K562 (cell line): Measurements from ENCODE around the gene LMX1B. TPM values are rescaled to one million over a fixed set of nuclear protein-coding genes. Genes with fewer than 3 reads are reported as not detected.

ENCODE experiments used
- ATAC-seq: fragments of 200-7000 bp; cut with Tn5 transposase; 3 replicates; pipeline ENCODE4 v1.9.1; 2020; ENCODE audit warnings: moderate library complexity
- BruUV-seq: library from RNA; stranded (reverse); fragments of 400-500 nt; replicated peaks from 2 replicates; lab custom pipeline; 2021; lab: Mats Ljungman, UMichigan
- CTCF ChIA-PET: fragments of 300-600 bp; formaldehyde crosslinking; extraction: SDS; loops from one replicate; lab custom pipeline; 2021; ENCODE audit warnings: low intra/inter-chr PET ratio; lab: Yijun Ruan, JAX
- POLR2A ChIA-PET: fragments of 300-600, 350-650 bp; sonication (Branson Sonifier 250); formaldehyde crosslinking; extraction: SDS; loops from one replicate; lab custom pipeline; 2021; ENCODE audit warnings: antibody characterized with exemption, inconsistent platforms; lab: Yijun Ruan, JAX
- DNase-seq, 4 experiments: peaks; one replicate each; pipeline versions ENCODE4 v3.0.0 to v3.0.0-alpha.2; 2011 to 2018; ENCODE audit warnings: low spot score in 3 of 4, mixed read lengths in 3 of 4; ENCODE audit errors: extremely low read depth in 1 of 4
- FAIRE-seq: peaks from 2 replicates; lab custom pipeline; 2011; peaks lifted over from hg19 to GRCh38; lab: Jason Lieb, UNC
- H2AFZ ChIP-seq: 2 replicates; pipeline ENCODE4 v1.6.0; 2011; ENCODE audit warnings: low read depth, low read length, control low read depth, inconsistent platforms
- H3K27ac ChIP-seq: fragments of 200-600 bp; 3 replicates; pipeline ENCODE4 v1.8.0; 2011; ENCODE audit warnings: low read depth, mild to moderate bottlenecking, control low read depth, inconsistent platforms, low read length, moderate library complexity, mixed read lengths; ENCODE audit errors: extremely low read depth
- H3K27me3 ChIP-seq, 2 experiments: fragments of 300-600 bp in 1 of 2; 2 replicates in 1 of 2; 3 replicates in 1 of 2; pipeline versions ENCODE4 v1.6.0 to v1.8.0; 2011; ENCODE audit warnings: inconsistent platforms in 2 of 2, low read length in 2 of 2, mild to moderate bottlenecking in 1 of 2, mixed read lengths in 1 of 2, moderate library complexity in 1 of 2; ENCODE audit not compliant: control insufficient read depth in 2 of 2, insufficient read depth in 2 of 2
- H3K36me3 ChIP-seq: fragments of 300-600 bp; 3 replicates; pipeline ENCODE4 v1.8.0; 2011; ENCODE audit warnings: mild to moderate bottlenecking, low read length, inconsistent platforms; ENCODE audit not compliant: control insufficient read depth, insufficient read depth
- H3K4me1 ChIP-seq, 2 experiments: fragments of 200-600 bp in 1 of 2; replicated peaks in 1 of 2; 2 replicates in 1 of 2; 3 replicates in 1 of 2; pipeline versions ENCODE4 v1.5.1 to v1.8.0; 2011; ENCODE audit warnings: inconsistent platforms in 2 of 2, low read length in 2 of 2, mild to moderate bottlenecking in 1 of 2, mixed read lengths in 1 of 2, moderate library complexity in 1 of 2; ENCODE audit not compliant: control insufficient read depth in 2 of 2, insufficient read depth in 2 of 2
- H3K4me2 ChIP-seq: 2 replicates; pipeline ENCODE4 v1.6.1; 2011; ENCODE audit warnings: low read length, control low read depth, inconsistent platforms, mixed read lengths; ENCODE audit not compliant: insufficient read depth
- H3K4me3 ChIP-seq: fragments of 200-600 bp; sonication (generic), shearing (Covaris generic); 2 replicates; pipeline ENCODE4 v1.5.1; 2016; ENCODE audit warnings: control low read depth, inconsistent platforms
- H3K79me2 ChIP-seq: fragments of 200-600 bp; 3 replicates; pipeline ENCODE4 v1.8.0; 2011; ENCODE audit warnings: low read length, inconsistent platforms; ENCODE audit not compliant: control insufficient read depth, insufficient read depth
- H3K9ac ChIP-seq, 2 experiments: 2 replicates each; pipeline versions ENCODE4 v1.6.0 to v1.6.1; 2011; ENCODE audit warnings: low read depth in 2 of 2, low read length in 2 of 2, control low read depth in 1 of 2, inconsistent platforms in 1 of 2, mild to moderate bottlenecking in 1 of 2, mixed read lengths in 1 of 2; ENCODE audit not compliant: insufficient read depth in 1 of 2
- H3K9me1 ChIP-seq: one replicate; pipeline ENCODE4 v1.6.0; 2011; ENCODE audit warnings: inconsistent platforms, mild to moderate bottlenecking, low read length, moderate library complexity; ENCODE audit not compliant: control insufficient read depth, insufficient read depth
- H3K9me3 ChIP-seq: replicated peaks from 2 replicates; pipeline ENCODE4 v1.5.1; 2011; ENCODE audit warnings: low read depth, low read length, inconsistent platforms; ENCODE audit not compliant: control insufficient read depth, insufficient read depth
- H4K20me1 ChIP-seq: replicated peaks from 2 replicates; pipeline ENCODE4 v1.6.1; 2011; ENCODE audit warnings: low read length, inconsistent platforms, mixed read lengths; ENCODE audit not compliant: control insufficient read depth, insufficient read depth
- ARID1B ChIP-seq: fragments of 450-650 bp; IDR thresholded peaks from 2 replicates; pipeline ENCODE4 v1.6.1; 2016; ENCODE audit warnings: antibody characterized with exemption, mild to moderate bottlenecking, inconsistent platforms
- DMBX1 ChIP-seq: fragments of 250-450 bp; sonication (Bioruptor Pico); IDR thresholded peaks from 2 replicates; pipeline ENCODE4 v1.8.0; 2022; ENCODE audit warnings: inconsistent platforms, mild to moderate bottlenecking, moderate library complexity, borderline replicate concordance
- PHTF2 ChIP-seq: fragments of 250-450 bp; sonication (Bioruptor Pico); IDR thresholded peaks from 2 replicates; pipeline ENCODE4 v1.5.0; 2021; ENCODE audit warnings: mild to moderate bottlenecking
- ZNF398 ChIP-seq: fragments of 250-450 bp; sonication (Bioruptor Pico); IDR thresholded peaks from 2 replicates; pipeline ENCODE4 v1.8.0; 2021; ENCODE audit warnings: moderate library complexity, mild to moderate bottlenecking, inconsistent platforms
- WGBS: fragments of 100-300 bp; shearing (Covaris generic); methylation state at CpG from one replicate; pipeline ENCODE4 v1.1.6; 2016; ENCODE audit warnings: low coverage, mixed read lengths; ENCODE audit not compliant: insufficient coverage; ENCODE audit errors: missing lambda C conversion rate; 5-methylcytosine and 5-hydroxymethylcytosine counted together
- in situ Hi-C: fragments of 300-500 bp; cut with MboI; formaldehyde crosslinking; loops from 4 replicates; pipeline ENCODE4 v1.15.0; 2018; ENCODE audit warnings: inconsistent platforms, mixed read lengths
- intact Hi-C: fragments of 100-400 bp; cut with micrococcal nuclease; formaldehyde crosslinking; loops from 2 replicates; pipeline ENCODE4 v1.14.2; 2022
- polyA plus RNA-seq, 8 experiments: library from polyadenylated mRNA; depleted of rRNA in 4 of 8; stranded (reverse) in 5 of 8; unstranded in 3 of 8; fragments of >200 nt; fragmentation: Nextera tagmentation in 2 of 8; fragmentation: Illumina TruSeq in 1 of 8; extraction: Ambion mirVana in 2 of 8; extraction: Trizol in 1 of 8; gene quantifications; 2 replicates each; pipeline versions ENCODE4 v1.2.1 to v1.2.3, GENCODE V29; 2011 to 2014; ENCODE audit warnings: inconsistent platforms in 1 of 8, missing spikeins in 1 of 8
- total RNA-seq, 7 experiments: library from RNA; depleted of rRNA in 6 of 7; stranded (reverse); fragments of >200 nt in 6 of 7; fragmentation: Illumina TruSeq in 2 of 7; extraction: Trizol in 2 of 7; gene quantifications; 2 replicates each; pipeline versions ENCODE4 v1.2.1 to v1.2.3, GENCODE V29; 2011 to 2021; ENCODE audit warnings: low replicate concordance in 1 of 7
- TF ChIP-seq, protein P1 (sequence below): sonication (generic); formaldehyde crosslinking; IDR thresholded peaks from 2 replicates; pipeline ENCODE4 v1.4.0; 2020; ENCODE audit warnings: mild to moderate bottlenecking, missing genetic modification reagents

LMX1B gene
- total and polyA plus RNA-seq, 9 of the 15 experiments (the other 6 are each of a cell fraction or from before 2014, with no cell fraction given) = not detected

DNA sequence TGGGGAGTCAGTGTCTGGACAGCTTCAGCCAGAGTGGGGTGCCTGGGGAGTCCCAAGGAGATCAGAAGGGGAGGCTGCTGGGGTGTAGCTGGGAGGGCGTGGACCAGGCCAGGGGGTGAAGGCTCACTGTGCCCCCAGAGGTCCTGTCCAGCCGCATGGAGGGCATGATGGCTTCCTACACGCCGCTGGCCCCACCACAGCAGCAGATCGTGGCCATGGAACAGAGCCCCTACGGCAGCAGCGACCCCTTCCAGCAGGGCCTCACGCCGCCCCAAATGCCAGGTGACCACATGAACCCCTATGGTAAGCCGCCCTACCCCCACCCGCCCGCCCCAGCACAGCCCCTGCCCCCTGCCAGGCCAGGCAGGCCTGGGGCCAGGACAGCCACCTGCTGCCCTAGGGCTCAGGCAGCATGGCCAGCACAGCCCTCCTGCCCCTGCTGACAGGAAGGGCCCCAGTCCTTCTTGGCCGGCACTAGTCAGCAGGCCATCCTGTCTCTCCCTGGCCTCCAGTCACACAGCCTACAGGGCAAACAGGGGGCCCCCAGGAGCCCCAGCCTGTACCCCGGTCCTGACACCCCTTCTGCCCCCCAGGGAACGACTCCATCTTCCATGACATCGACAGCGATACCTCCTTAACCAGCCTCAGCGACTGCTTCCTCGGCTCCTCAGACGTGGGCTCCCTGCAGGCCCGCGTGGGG is 82.1 kb downstream of the LMX1B start:
- no peak overlapping the region for H3K27ac ChIP-seq
- BruUV-seq = no TSS peak
- no peak overlapping the region for H3K9ac ChIP-seq
- WGBS = 2% methylated on average over 11 of the region's 22 CpGs
- FAIRE-seq (no peak), ATAC-seq (no peak), DNase-seq (no peak)
- no peak overlapping the region for H3K4me3 ChIP-seq
- peaks cover 0 to 53% of the 10 kb centered on the region in 2 experiments; a peak in 3 of 5 replicates for H3K27me3 ChIP-seq
- H3K36me3 ChIP-seq = no peaks in the 10 kb centered on the region
- H4K20me1 ChIP-seq = peaks cover 21% of the 10 kb centered on the region
- ChIA-PET CTCF (no interaction called here), POLR2A (interaction anchor here (0.6 to 0.9 kb wide), 2 partner anchors 15 to 422 kb away, joined by 3 read pairs; no protein-coding TSS in a partner anchor)
- no peaks in the 10 kb centered on the region for H3K79me2 ChIP-seq
- peaks cover 0 to 1% of the 10 kb centered on the region in 2 experiments; a peak in 2 of 5 replicates for H3K4me1 ChIP-seq
- in situ Hi-C loops (loop anchor here (10.0 kb wide), 1 partner anchor 191 kb away; no protein-coding TSS in a partner anchor), intact Hi-C loops (no loop called here)
- H3K4me2 ChIP-seq = no peak overlapping the region
- no peaks in the 10 kb centered on the region; the same call in 1 of the 2 replicates for H3K9me3 ChIP-seq
- H3K9me1 ChIP-seq = no peaks in the 10 kb centered on the region
- no peak overlapping the region for H2AFZ ChIP-seq
- no peak for TF ChIP-seq ARID1B
- TF ChIP-seq PHTF2 (CRISPR knock-in tag) = no peak
- TF ChIP-seq DMBX1 (CRISPR knock-in tag) = no peak
- TF ChIP-seq, protein P1, sequence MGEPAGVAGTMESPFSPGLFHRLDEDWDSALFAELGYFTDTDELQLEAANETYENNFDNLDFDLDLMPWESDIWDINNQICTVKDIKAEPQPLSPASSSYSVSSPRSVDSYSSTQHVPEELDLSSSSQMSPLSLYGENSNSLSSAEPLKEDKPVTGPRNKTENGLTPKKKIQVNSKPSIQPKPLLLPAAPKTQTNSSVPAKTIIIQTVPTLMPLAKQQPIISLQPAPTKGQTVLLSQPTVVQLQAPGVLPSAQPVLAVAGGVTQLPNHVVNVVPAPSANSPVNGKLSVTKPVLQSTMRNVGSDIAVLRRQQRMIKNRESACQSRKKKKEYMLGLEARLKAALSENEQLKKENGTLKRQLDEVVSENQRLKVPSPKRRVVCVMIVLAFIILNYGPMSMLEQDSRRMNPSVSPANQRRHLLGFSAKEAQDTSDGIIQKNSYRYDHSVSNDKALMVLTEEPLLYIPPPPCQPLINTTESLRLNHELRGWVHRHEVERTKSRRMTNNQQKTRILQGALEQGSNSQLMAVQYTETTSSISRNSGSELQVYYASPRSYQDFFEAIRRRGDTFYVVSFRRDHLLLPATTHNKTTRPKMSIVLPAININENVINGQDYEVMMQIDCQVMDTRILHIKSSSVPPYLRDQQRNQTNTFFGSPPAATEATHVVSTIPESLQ (CRISPR knock-in tag) = no peak
- TF ChIP-seq ZNF398 (CRISPR knock-in tag) = no peak
